CD4-positive, alpha-beta T cell treated with Interleukin-1 beta for 1 hour (primary cell): ENCODE data around the gene ZNF280D.
"Not testable (repeated sequence)": the region's sequence is repeated elsewhere in the genome, so short reads cannot be mapped to it uniquely, and the experiment has no call there.

Experiments
- DNase-seq, 2 donors: peaks; one replicate each; pipeline ENCODE4 v3.0.0-alpha.2; 2020 to 2022

ZNF280D gene, protein sequence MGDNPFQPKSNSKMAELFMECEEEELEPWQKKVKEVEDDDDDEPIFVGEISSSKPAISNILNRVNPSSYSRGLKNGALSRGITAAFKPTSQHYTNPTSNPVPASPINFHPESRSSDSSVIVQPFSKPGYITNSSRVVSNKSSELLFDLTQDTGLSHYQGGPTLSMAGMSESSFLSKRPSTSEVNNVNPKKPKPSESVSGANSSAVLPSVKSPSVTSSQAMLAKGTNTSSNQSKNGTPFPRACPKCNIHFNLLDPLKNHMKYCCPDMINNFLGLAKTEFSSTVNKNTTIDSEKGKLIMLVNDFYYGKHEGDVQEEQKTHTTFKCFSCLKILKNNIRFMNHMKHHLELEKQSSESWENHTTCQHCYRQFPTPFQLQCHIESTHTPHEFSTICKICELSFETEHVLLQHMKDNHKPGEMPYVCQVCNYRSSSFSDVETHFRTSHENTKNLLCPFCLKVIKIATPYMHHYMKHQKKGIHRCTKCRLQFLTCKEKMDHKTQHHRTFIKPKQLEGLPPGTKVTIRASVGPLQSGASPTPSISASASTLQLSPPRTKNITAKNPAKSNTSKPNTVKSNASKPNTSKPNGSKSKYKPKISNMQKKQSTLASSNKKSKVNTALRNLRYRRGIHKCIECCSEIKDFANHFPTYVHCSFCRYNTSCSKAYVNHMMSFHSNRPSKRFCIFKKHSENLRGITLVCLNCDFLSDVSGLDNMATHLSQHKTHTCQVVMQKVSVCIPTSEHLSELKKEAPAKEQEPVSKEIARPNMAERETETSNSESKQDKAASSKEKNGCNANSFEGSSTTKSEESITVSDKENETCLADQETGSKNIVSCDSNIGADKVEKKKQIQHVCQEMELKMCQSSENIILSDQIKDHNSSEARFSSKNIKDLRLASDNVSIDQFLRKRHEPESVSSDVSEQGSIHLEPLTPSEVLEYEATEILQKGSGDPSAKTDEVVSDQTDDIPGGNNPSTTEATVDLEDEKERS

DNA sequence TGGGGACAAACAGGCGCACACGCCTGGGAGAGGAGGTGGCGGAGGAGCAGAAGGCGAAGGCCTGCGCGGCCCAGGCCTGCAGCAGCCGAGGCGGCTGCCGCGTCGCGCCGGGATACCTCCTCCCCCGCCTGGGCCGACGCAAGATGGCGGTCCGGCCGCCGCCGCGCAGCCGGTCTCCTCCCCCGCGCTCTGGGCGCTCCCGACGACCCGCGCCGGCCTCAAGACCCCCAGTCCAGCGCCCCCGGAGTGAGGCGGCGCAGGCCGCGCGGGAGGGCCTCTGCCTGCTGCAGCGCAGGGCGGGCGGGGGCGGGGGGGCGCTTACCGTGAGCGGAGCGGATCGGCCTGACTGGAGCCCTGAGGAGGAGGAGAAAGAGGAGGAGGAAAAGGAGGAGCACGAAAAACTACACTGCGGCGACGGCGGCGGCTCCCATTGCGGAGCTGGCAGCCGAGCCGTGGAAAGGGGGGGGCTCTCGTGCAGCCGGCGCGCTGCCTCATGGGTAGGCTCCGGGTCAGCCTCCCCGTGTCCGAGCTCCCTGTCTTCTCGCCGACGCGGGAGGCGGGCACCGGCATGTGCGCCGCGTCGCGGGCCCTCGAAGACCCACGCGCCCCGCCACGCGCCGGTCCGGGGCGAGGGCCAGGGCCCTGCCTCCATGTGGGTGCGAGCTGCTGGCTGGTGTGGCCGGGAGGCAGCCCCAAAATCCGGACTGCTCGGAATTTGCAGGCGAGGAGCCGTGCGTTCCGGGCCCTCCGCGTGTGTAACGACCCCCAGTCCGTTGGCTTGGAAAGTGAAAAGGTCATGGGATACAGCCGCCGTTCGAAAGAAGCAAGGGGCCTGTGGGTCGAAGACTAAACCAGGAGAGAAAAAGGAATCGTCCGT lies at the start of gene ZNF280D:
ZNF280D (minus strand) TSS at position 374 of the 877 bp plus-strand sequence. CDS start 26,400 bp downstream, outside the sequence.
- peak; percentile 82 to 84 for DNase-seq

DNA sequence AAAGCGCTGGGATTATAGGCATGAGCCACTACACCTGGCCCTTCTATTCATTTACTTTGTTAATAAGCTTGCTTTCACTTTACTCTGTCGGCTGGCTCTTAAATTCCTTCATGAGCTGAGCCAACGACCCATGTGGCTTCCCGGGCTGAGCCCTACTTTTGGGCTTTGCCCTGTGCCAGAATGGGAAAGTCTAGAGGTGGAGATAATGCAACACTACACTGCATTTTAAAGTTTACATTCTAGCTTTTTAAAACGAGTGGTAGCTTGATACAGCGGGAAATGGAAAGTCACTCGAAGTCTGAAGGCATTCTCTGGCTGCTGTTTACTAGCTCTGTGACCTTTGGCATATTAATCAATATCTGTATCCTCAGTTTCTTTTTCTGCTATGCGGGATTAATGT lies 49.0 kb upstream of the ZNF280D start:
- DNase-seq, result no peak

DNA sequence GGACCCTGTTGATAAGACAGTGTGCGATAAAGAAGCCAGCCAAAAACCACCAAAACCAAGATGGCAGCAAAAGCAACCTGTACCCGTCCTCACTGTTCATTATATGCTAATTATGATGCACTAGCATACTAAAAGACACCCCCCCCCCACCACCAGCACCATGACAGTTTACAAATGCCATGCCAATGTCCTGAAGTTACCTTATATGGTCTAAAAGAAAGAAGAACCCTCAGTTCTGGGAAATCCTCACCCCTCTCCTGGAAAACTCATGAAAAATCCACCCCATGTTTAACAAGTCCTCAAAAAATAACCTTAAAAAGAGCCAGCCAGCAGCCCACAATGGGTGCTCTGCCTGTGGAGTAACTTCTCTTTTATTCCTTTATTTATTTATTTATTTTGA lies 48.4 kb upstream of the ZNF280D start:
- no peak for DNase-seq

DNA sequence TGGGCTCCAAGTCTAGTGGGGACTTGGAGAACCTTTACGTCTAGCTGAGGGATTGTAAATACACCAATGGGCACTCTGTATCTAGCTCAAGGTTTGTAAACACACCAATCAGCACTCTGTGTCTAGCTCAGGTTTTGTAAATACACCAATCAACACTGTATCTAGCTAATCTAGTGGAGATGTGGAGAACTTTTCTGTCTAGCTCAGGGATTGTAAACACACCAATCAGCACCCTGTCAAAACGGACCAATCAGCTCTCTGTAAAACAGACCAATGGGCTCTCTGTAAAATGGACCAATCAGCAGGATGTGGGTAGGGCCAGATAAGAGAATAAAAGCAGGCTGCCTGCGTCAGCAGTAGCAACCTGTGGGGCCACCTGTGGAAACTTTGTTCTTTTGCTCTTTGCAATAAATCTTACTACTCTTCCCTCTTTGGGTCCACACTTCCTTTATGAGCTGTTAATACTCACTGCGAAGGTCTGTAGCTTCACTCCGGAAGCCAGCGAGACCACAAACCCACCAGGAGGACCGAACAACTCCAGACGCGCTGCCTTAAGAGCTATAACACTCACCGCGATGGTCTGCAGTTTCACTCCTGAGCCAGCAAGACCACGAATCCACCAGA lies 46.9 kb upstream of the ZNF280D start:
- peak; percentile 4 to 6 for DNase-seq

DNA sequence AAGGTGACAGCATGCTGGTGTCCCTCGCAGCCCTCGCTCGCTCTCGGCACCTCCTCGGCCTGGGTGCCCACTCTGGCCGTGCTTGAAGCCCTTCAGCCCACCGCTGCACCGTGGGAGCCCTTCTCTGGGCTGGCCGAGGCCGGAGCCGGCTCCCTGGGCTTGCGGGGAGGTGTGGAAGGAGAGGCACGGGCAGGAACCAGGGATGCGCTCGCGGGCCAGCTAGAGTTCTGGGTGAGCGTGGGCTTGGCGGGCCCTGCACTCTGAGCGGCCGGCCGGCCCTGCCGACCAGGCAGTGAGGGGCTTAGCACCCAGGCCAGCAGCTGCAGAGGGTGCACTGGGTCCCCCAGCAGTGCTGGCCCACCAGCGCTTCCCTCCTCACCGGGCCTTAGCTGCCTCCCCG lies 46.1 kb upstream of the ZNF280D start:
- DNase-seq, result not testable (repeated sequence)

DNA sequence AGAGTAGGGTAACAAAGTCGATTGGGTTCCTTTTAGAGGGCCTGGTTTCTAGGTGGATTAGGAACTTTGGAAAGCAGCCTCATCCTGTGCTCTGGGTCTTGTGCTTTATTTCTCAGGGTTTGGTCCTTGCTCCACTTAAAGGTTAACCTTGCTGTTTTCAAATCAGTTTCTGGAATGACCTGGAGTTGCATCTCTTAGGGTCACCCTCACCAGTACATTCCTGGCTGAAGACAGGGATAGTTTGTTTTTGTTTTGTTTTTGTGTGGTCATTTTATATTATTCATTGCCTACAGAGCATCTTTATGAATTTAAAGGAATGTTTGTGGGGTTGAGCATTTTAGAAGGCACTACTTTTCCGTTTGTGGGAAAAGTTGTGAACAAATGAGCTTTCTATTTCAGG lies 45.5 kb upstream of the ZNF280D start:
- DNase-seq, result no peak

DNA sequence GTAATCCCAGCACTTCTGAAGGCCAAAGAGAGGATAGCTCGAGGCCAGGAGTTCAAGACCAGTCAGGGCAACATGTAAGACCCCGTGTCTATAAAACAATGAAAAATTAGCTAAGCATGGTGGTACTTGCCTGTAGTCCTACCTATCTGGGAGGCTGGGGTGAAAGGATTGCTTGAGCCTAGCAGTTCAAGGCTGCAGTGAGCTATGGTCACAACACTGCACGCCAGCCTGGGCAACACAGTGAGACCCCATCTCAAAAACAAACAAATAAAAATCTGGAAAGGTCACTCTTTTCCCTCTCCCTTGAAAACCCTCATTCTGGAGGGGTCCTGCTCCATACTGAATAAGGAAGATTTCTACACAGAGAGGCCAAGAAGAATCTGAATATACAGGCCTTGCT lies 43.5 kb upstream of the ZNF280D start:
- DNase-seq, result no peak

DNA sequence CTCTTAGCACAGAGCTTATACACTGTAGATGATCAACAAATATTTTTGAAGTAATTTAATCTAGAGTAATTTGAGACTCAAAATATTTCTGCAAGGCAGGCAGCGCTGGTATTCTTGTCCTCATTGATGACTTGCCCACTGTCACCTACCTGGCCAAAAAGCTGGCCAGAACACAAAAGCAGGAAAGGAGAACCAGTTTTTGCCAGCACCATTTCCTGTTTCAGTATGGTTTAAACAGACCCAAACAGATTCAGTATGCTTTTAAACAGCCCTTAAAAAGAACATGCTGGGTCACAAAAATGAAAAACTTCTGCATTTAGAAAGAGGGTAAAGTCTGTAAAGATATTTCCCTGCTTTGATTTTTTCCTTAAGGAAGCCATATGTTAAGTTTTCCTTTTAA lies 42.3 kb upstream of the ZNF280D start:
- no peak for DNase-seq

DNA sequence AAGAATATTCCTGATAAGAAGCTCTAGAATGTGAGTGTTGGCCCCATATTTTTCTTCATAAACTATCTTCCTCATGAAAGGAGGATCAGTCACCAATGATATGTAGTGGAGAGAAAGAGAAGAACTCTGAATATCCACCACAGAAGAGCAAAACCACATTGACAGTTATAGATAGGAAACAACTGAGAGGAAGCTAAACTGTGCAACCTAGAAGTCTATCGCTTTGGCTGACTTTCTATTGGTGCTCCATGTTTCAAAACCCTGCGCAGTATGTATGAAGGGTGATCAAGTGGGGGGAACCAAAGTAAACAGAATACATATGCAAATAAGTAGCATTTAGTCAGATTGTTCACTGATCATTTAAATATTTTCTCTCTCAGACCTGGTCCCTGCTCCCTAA lies 41.0 kb upstream of the ZNF280D start:
- DNase-seq, result no peak

DNA sequence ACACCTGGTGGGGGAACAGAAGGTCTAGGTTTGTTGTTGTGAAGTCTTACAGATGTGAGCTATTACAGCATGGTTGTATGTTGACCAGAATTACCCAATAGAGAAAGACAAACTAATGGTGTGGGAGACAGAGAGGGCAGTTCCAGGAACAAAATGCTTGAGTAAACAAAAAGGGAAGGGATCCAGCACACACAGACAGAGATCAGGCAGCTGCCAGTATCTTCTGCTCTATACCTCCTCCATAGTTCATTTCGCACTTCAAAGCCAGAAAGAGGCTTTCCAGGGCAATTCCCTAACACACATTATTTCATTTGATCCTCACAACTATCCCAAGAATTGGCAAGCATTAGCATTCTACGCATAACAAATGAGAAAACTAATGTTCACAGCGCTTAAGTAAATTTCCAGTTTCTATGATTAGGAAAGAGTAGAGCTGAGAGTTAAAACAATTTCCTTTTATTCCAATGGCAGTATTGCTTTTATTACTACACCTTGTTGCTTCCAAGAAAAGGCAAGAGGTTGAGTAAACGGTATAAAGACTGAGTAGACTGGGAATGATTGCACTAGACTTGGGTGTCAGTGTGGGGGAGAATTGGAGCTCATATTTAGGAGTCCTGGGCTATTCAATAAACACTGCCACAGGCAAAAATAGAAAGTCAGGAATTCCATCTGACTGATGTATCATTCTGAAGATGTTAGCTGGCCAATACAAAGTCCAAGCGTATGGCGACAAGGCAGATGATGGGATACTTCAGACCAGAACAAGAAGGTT lies 39.7 kb upstream of the ZNF280D start:
- DNase-seq, result no peak

DNA sequence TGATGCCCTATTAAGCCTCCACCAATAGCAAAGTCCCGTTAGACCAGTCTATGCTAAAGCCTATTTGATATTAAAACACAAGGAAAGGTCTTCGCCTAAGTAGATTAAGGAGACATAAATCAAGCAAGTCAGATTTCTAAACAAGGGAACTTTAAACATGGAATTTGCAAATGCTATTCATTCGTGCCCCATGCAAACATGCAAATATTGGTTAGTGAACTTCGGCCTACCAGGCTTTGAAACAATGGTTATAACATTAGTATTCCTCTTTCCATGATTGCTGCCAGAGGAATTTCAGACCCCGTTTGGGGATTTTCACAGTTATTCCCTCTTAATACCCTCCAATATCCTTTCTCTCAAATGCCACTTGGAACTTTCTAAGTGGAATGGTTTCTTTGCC lies 36.9 kb upstream of the ZNF280D start:
- no peak for DNase-seq

DNA sequence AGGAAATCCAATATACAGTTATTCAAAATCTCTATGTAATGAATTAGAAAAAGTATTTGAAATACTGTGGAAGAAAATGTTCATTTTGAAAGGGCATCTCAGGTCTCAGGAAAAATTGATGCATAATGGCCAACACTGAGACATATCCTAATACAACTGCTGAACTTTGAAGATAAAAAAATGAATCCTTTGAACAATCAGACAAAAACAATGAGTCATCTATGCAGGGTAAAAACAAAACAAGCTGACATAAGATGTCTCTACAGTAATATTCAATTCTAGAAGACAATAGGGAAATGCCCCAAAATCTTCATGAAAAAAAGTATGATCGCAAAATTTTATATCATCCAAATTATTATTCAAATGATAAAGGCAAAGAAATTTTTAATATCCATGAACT lies 34.0 kb upstream of the ZNF280D start:
- no peak for DNase-seq

DNA sequence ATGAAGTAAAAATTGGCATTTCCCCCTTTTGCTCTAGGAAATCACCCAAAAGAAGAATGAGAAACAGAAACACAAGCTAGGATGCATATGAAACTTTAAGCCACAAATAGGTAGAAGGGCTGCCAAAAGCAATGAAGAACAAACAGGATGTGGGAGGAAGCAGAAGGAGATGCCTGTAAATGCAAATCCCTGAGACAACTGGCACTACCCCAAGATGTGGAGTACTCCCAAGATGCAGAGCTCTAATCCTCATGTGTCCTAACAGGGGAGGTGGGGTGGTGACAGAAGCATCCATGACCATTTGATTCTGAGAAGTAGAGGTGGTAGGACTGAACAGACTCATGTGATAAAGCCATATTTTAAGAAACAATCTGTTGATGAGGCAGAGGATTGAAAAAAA lies 31.9 kb upstream of the ZNF280D start:
- DNase-seq, result no peak

DNA sequence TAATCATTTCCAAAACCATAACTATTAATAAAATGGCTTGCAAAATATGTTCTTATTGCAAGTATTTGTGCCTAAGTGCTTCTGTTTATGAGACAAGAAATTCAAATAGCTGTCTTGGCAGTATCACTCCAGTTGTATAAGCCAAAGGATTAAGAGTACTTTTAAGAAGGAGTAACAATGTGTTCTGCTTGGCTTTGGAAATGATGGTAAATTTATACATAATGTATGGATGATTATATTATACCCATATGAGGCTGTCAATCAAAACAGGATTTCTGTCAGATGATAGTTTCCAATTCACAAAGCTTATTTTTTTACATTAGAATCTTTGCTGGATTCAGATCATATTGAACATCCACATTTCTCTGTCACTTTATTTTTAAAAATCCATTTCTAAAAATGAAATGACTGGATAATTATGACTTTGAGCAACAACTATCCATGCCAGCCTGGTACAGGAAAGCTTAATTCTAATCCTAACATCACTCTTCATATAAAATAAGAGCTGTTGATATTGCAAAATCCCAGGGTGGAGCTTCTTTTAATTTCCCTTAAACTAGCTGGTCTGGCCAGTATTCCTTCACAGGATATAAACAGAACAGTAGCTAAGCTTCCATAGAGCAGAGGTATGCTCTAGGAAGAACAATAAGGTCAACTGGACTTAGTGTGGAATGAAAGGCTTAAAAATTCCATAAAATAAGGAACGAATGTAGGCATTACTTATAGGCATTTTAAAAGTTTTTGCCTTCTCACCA lies 30.0 kb upstream of the ZNF280D start:
- DNase-seq, result no peak

DNA sequence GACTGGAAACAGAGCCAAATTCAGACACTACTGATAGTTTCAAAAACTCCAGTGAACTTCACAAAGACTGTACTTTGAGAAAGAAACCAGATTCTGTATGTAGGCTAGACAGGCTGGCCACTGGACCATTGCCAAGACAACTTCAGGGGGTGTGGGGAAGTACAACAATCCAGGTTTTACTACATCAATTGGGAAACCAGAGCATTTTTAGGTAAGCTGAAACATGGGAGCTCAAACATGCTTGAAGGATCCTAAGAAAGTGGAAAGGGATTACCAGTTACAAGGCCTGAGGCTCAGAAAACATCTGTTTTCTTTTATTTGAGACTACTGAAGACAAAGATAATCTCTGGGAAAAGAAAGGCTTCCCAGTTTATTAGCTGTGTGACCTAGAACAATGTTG lies 26.9 kb upstream of the ZNF280D start:
- DNase-seq, result no peak

DNA sequence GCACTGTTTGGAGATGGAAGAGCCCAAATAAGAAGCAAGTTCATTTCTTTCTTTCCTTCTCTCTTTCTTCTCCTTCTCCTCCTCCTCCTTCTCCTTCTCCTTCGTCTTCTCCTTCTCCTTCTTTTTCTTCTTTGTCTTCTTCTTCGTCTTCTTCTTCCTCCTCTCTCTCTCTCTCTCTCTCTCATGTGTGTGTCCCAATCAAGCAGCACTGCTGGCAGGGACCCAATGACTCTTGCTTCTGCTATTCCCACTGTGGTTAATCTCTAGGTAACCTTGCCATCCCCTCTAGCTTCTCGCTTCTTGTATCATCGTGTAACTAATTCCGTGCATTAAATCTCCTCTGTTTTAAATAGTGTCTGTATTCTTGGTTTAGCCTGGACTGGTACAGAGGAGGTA lies 26.1 kb upstream of the ZNF280D start:
- no peak for DNase-seq

DNA sequence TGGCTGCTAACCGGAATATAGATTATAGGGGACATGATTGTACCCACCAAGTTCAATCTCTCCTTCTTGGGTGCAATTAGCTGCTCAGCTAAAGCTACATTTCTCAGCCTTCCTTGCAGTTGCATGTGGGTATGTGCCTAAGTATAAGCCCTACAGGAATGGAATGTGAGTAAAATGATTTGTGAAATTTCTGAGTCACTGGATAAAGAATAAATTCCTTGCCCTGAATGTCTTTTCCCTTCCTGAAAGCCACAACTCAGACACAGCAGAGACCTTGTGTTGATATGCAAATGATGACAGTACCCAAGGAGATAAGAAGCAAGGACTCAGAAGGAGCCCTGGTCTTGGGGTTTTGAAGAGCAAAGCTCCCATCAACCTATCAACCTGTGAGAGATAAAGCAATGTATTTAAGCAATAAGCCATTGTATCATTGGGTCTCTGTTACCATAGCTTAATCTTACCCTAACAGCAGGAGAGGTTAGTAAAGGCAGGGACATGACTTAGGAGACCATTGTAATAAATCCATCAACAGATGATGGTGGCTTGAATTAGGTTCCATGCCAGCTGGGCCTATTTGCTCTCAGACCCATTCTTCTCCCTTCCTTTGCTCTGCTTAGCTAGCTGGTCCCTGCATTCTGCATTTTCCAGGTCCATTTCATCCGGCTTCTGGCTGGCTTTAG lies 25.6 kb upstream of the ZNF280D start:
- DNase-seq, result no peak

DNA sequence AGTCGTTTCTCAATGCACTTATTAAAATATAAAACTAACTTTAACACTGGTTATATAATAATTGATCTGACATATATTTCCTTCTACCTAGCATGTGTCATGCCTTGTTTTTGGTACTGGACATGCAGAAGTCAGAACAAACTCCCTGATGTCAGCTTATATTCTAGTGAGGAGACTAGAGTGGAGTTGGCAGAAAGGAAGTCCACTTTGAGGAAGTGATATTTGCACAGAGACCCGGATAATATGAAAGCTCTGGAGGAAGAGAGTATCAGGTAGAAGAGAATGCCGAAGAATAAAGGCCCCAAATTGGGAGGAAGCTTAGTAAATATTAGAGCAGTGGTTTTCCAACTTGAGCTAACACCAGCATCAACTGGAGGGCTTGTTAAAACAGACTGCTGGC lies 24.6 kb upstream of the ZNF280D start:
- no peak for DNase-seq

DNA sequence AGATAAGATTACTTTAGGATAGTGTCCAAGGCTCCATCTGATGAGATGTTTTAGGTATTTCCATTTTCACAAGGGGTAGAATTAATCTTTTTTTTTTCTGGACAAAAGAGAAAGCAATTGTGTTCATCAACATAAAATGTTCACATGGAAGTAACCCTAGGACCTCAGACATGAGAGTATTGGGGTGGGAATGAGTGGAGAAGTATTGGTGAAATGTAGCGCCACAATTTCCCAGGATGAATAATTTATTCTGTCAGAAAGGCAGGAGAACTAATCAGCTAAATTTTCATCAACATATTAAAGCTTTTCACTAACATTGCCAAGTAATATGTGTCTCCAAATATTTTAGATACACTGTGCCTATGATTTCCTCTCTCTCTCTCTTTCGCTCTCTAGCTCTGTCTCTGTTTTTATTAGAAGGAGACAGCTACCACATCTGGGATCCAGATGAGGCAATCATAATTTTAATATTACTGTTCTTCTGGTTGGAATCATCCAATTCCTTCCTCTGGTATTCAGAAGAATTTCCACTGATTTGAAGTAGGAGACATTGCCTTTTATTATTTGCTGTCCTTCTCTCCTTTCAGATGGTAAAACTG lies 21.6 kb upstream of the ZNF280D start:
- DNase-seq, result no peak

DNA sequence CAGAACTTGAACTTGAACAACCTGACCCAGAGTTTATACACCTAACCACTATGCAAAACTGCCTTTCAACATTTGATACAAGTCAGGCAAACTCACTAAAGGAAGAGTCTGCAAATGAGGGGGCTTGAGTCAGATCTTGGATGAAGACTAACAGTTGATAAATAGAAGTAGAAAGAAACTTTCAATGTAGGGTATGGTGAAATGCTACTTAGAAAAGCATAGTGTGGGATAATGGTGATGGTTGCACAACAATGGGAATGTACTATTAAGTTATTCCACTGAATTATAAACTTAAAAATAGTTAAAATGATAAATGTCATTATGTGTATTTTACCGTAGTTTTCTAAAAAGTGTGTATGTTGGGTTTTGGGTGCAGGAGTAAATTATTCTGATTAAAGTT lies 19.7 kb upstream of the ZNF280D start:
- DNase-seq, result no peak
